ENCODE data around the gene SIM1. TPM values are rescaled to one million over a fixed set of nuclear protein-coding genes. Genes with fewer than 3 reads are reported as not detected.

The SIM1 gene
- total and polyA plus RNA-seq, 7 experiments from 2014 or later = not detected

DNA sequence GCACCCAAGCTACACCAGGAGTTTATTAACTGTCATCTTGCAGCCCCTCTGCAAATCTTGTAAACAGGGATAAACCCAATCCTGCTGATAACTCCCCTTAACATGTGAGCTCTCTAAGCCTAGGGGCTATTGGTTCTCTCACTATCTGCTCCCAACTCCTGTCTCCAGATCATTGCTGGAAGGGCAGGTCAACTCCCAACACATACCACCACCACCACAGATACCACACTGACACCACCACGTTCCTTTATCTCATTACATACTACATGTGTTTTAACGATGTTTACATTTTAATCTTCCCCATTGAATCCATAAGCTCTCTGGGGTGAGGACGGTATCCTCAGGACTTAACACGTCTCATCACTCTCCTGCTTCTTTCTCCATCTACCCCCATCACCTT lies 51.8 kb downstream of the SIM1 start:
- ATAC-seq (no peak), DNase-seq (no peak)
- Mint-ChIP-seq H3K4me3 (no peak overlapping the region), H3K36me3 (no peaks in the 10 kb centered on the region), H3K9me3 (peaks cover 0 to 7% (median 0%) of the 10 kb centered on the region in 11 donors), H3K4me1 (no peaks in the 10 kb centered on the region), H3K27ac (no peak overlapping the region), H3K27me3 (peaks cover 6 to 31% (median 25%) of the 10 kb centered on the region in 5 donors)
- intact Hi-C loops (cut with micrococcal nuclease) = no loop called here
- Histone ChIP-seq H3K4me1 (ENCODE audit: control insufficient read depth in 2 of 2, insufficient read depth in 2 of 2, low read length in 2 of 2) (no peaks in the 10 kb centered on the region), H3K9me3 (ENCODE audit: control insufficient read depth in 2 of 3, low read length in 3 of 3) (no peaks in the 10 kb centered on the region), H3K36me3 (ENCODE audit: control insufficient read depth in 2 of 3, insufficient read depth in 3 of 3, low read length in 3 of 3) (no peaks in the 10 kb centered on the region), H3K4me3 (ENCODE audit: low read length) (no peak overlapping the region), H3K27ac (ENCODE audit: low read depth, low read length) (no peak overlapping the region), H3K27me3 (ENCODE audit: control insufficient read depth in 2 of 2, insufficient read depth in 2 of 2, low read length in 2 of 2) (no peaks in the 10 kb centered on the region)
- POLR2A ChIA-PET = no interaction called here
- CTCF ChIA-PET = no interaction called here

DNA sequence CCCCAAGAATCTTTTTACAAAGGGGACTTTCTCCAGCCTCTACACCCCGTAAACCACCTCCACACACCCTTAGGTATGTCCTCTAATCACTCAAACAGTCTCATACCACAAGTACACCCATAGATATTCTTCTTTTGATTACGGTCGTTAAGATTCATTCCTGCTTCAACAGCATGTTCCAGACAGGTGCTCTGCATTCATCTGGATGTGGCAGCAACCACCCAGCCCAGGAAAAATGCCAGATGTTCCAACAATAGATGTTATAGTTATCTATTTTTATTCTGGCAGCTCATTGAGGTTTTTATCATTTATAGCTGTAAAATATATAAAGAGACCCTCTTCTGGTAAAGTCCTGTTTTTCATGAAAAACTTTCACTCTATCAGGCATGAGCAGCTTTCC lies 60.7 kb downstream of the SIM1 start:
- Histone ChIP-seq H3K27ac (ENCODE audit: low read depth, low read length) (no peak overlapping the region), H3K4me3 (ENCODE audit: low read length) (no peak overlapping the region), H3K27me3 (ENCODE audit: control insufficient read depth in 2 of 2, insufficient read depth in 2 of 2, low read length in 2 of 2) (no peaks in the 10 kb centered on the region), H3K4me1 (ENCODE audit: control insufficient read depth in 2 of 2, insufficient read depth in 2 of 2, low read length in 2 of 2) (no peaks in the 10 kb centered on the region), H3K9me3 (ENCODE audit: control insufficient read depth in 2 of 3, low read length in 3 of 3) (no peaks in the 10 kb centered on the region), H3K36me3 (ENCODE audit: control insufficient read depth in 2 of 3, insufficient read depth in 3 of 3, low read length in 3 of 3) (no peaks in the 10 kb centered on the region)
- ChIA-PET CTCF (no interaction called here), POLR2A (no interaction called here)
- Mint-ChIP-seq H3K9me3 (no peaks in the 10 kb centered on the region), H3K36me3 (no peaks in the 10 kb centered on the region), H3K4me1 (no peaks in the 10 kb centered on the region), H3K27me3 (peaks cover 0 to 8% (median 3%) of the 10 kb centered on the region in 5 donors), H3K4me3 (no peak overlapping the region), H3K27ac (no peak overlapping the region)
- intact Hi-C loops (cut with micrococcal nuclease) = no loop called here
- DNase-seq (no peak), ATAC-seq (no peak)

DNA sequence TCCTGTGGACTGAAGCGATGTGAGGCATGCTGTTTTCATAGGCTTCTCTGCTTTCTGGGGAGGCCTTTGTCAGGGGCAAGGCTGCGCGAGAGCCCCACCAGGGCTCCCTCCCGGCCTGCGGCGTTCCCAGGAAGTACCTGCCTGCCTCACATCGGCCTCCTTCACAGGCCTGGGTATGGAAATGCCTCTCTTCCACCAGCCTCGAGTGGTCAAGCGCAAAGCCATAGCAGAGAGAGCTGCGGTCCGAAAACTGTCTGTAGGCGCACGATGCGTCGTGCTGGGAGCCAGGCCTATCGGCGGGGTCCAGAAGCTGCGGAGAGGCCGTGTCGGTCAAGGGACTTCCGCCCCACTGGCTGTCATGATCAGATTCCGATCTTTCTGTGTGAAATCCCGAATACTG lies 71.2 kb downstream of the SIM1 start:
- Histone ChIP-seq H3K27ac (ENCODE audit: low read depth, low read length) (no peak overlapping the region), H3K36me3 (ENCODE audit: control insufficient read depth in 2 of 3, insufficient read depth in 3 of 3, low read length in 3 of 3) (no peaks in the 10 kb centered on the region), H3K27me3 (ENCODE audit: control insufficient read depth in 2 of 2, insufficient read depth in 2 of 2, low read length in 2 of 2) (no peaks in the 10 kb centered on the region), H3K4me1 (ENCODE audit: control insufficient read depth in 2 of 2, insufficient read depth in 2 of 2, low read length in 2 of 2) (no peaks in the 10 kb centered on the region), H3K9me3 (ENCODE audit: control insufficient read depth in 2 of 3, low read length in 3 of 3) (no peaks in the 10 kb centered on the region), H3K4me3 (ENCODE audit: low read length) (no peak overlapping the region)
- Mint-ChIP-seq H3K27me3 (peaks cover 2 to 20% (median 5%) of the 10 kb centered on the region in 5 donors), H3K9me3 (no peaks in the 10 kb centered on the region), H3K4me3 (no peak overlapping the region), H3K27ac (no peak overlapping the region), H3K4me1 (no peaks in the 10 kb centered on the region), H3K36me3 (no peaks in the 10 kb centered on the region)
- CTCF ChIA-PET = no interaction called here
- POLR2A ChIA-PET = no interaction called here
- intact Hi-C loops (cut with micrococcal nuclease) = no loop called here
- ATAC-seq (no peak), DNase-seq (no peak)

DNA sequence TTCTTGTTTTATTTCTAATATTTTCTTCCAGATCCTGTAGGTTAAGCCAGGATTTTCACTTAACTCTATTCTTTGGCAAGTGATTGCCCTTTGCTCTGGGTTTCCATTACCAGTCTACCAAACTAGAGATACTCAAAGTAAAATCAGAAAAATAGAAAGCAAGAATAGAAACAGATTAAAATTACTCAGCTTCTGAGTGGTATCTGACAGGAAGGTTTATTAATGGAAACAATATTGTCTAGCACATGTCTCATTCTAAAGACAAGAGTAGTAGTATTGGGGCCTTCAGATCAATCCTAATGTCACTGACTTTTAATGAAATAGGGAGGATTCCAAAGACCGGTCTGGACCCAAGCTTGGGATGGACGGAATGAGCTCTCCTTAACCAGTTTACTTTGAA lies 72.3 kb downstream of the SIM1 start:
- H3K4me3 ChIP-seq (ENCODE audit: low read length) = no peak overlapping the region
- no peaks in the 10 kb centered on the region for H3K27me3 ChIP-seq (ENCODE audit: control insufficient read depth in 2 of 2, insufficient read depth in 2 of 2, low read length in 2 of 2)
- Mint-ChIP-seq H3K9me3 (no peaks in the 10 kb centered on the region), H3K36me3 (no peaks in the 10 kb centered on the region), H3K27ac (no peak overlapping the region), H3K4me1 (no peaks in the 10 kb centered on the region), H3K27me3 (peaks cover 0 to 20% (median 5%) of the 10 kb centered on the region in 5 donors), H3K4me3 (no peak overlapping the region)
- H3K9me3 ChIP-seq (ENCODE audit: control insufficient read depth in 2 of 3, low read length in 3 of 3) = no peaks in the 10 kb centered on the region
- no peaks in the 10 kb centered on the region for H3K36me3 ChIP-seq (ENCODE audit: control insufficient read depth in 2 of 3, insufficient read depth in 3 of 3, low read length in 3 of 3)
- ChIA-PET CTCF (no interaction called here), POLR2A (no interaction called here)
- no peak overlapping the region for H3K27ac ChIP-seq (ENCODE audit: low read depth, low read length)
- ATAC-seq = no peak
- no peak for DNase-seq
- no peaks in the 10 kb centered on the region for H3K4me1 ChIP-seq (ENCODE audit: control insufficient read depth in 2 of 2, insufficient read depth in 2 of 2, low read length in 2 of 2)
- intact Hi-C loops (cut with micrococcal nuclease) = no loop called here

DNA sequence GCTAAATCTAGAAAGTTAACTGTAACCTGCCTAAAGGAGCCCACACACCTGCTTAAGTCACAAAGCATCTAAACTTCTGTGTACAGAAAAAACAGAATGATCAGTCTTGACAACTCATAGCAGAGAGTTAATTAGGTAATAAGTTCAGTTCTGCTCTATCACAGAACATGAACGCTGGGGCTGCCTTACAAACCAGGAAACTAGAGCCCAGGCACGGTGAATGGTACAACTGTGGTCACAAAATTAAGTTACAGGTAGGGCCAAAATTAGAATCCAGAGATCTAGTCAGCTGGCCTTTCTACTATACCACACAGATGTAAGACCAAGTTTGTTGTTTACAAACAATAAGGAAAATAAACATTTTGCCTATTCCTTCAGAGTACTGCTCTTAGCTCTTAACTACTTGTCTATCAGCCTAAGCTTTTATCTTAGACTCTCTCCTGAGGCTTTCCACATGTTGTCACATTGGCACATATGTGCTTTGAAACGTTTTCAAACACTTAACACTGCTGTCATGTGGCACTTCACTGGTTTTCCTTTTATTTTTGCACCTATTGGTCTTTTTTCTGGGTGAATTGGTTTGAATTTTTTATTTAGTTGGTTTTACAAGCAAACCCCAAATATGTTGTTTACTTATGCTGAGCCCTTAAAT lies 75.7 kb downstream of the SIM1 start:
- Histone ChIP-seq H3K4me3 (ENCODE audit: low read length) (no peak overlapping the region), H3K4me1 (ENCODE audit: control insufficient read depth in 2 of 2, insufficient read depth in 2 of 2, low read length in 2 of 2) (no peaks in the 10 kb centered on the region), H3K36me3 (ENCODE audit: control insufficient read depth in 2 of 3, insufficient read depth in 3 of 3, low read length in 3 of 3) (no peaks in the 10 kb centered on the region), H3K27ac (ENCODE audit: low read depth, low read length) (no peak overlapping the region), H3K27me3 (ENCODE audit: control insufficient read depth in 2 of 2, insufficient read depth in 2 of 2, low read length in 2 of 2) (no peaks in the 10 kb centered on the region), H3K9me3 (ENCODE audit: control insufficient read depth in 2 of 3, low read length in 3 of 3) (no peaks in the 10 kb centered on the region)
- H3K4me3 Mint-ChIP-seq = no peak overlapping the region
- no peaks in the 10 kb centered on the region for H3K9me3 Mint-ChIP-seq
- ATAC-seq (no peak), DNase-seq (no peak)
- H3K27me3 Mint-ChIP-seq = peaks cover 0 to 11% (median 6%) of the 10 kb centered on the region in 5 donors
- H3K27ac Mint-ChIP-seq = no peak overlapping the region
- no peaks in the 10 kb centered on the region for H3K4me1 Mint-ChIP-seq
- H3K36me3 Mint-ChIP-seq = no peaks in the 10 kb centered on the region
- ChIA-PET CTCF (no interaction called here), POLR2A (no interaction called here)
- intact Hi-C loops (cut with micrococcal nuclease) = no loop called here

DNA sequence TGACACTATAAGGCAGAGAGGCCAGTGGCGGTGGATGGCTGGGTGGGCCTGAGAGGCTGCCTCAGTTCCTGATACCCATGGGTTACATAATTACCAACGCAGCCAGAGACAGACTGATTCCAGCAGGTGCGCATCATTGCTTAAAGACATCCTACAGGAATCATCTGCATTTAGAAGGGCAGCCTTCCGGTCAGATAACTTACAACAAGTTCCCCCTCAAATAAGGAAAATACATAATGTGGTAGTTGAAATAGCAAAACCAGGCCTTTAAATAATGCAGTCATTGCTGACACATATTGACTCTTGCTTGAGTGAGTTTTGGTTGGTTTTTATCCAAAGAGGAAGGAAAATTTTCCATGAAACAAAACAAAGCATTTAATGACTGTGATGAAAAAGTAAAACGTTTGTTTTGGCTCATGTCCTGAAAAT lies 81.9 kb downstream of the SIM1 start:
- Histone ChIP-seq H3K4me3 (ENCODE audit: low read length) (no peak overlapping the region), H3K27ac (ENCODE audit: low read depth, low read length) (no peak overlapping the region), H3K4me1 (ENCODE audit: control insufficient read depth in 2 of 2, insufficient read depth in 2 of 2, low read length in 2 of 2) (no peaks in the 10 kb centered on the region), H3K27me3 (ENCODE audit: control insufficient read depth in 2 of 2, insufficient read depth in 2 of 2, low read length in 2 of 2) (no peaks in the 10 kb centered on the region), H3K36me3 (ENCODE audit: control insufficient read depth in 2 of 3, insufficient read depth in 3 of 3, low read length in 3 of 3) (no peaks in the 10 kb centered on the region), H3K9me3 (ENCODE audit: control insufficient read depth in 2 of 3, low read length in 3 of 3) (no peaks in the 10 kb centered on the region)
- intact Hi-C loops (cut with micrococcal nuclease) = no loop called here
- DNase-seq (no peak), ATAC-seq (no peak)
- H3K4me3 Mint-ChIP-seq = no peak overlapping the region
- H3K9me3 Mint-ChIP-seq = no peaks in the 10 kb centered on the region
- H3K27me3 Mint-ChIP-seq = peaks cover 0 to 6% (median 0%) of the 10 kb centered on the region in 5 donors
- no peaks in the 10 kb centered on the region for H3K36me3 Mint-ChIP-seq
- POLR2A ChIA-PET = no interaction called here
- no peaks in the 10 kb centered on the region for H3K4me1 Mint-ChIP-seq
- H3K27ac Mint-ChIP-seq = no peak overlapping the region
- CTCF ChIA-PET = no interaction called here

DNA sequence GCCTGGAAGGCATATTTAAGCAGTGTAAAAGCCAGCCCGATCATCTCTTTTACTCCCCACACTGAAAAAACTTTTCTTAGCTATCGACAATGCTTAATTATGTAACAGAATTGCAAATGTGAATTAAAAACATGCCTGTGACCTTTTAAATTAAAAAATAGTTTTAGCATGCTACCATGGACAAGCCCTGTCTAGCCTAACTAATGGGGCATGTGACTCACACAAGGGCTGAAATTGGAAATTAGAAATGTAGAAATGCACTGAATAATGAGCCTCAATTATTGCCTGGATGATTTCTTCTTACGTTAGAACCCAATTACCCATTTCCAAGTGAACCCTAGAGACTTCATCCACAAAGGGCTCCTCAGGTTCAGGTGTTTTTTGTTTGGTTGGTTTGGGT lies 82.7 kb downstream of the SIM1 start:
- ATAC-seq = no peak
- Mint-ChIP-seq H3K4me1 (no peaks in the 10 kb centered on the region), H3K27ac (no peak overlapping the region), H3K27me3 (peaks cover 0 to 6% (median 0%) of the 10 kb centered on the region in 5 donors), H3K9me3 (no peaks in the 10 kb centered on the region), H3K36me3 (no peaks in the 10 kb centered on the region), H3K4me3 (no peak overlapping the region)
- Histone ChIP-seq H3K9me3 (ENCODE audit: control insufficient read depth in 2 of 3, low read length in 3 of 3) (no peaks in the 10 kb centered on the region), H3K27me3 (ENCODE audit: control insufficient read depth in 2 of 2, insufficient read depth in 2 of 2, low read length in 2 of 2) (no peaks in the 10 kb centered on the region), H3K4me3 (ENCODE audit: low read length) (no peak overlapping the region), H3K27ac (ENCODE audit: low read depth, low read length) (no peak overlapping the region), H3K4me1 (ENCODE audit: control insufficient read depth in 2 of 2, insufficient read depth in 2 of 2, low read length in 2 of 2) (no peaks in the 10 kb centered on the region), H3K36me3 (ENCODE audit: control insufficient read depth in 2 of 3, insufficient read depth in 3 of 3, low read length in 3 of 3) (no peaks in the 10 kb centered on the region)
- intact Hi-C loops (cut with micrococcal nuclease) = no loop called here
- ChIA-PET CTCF (no interaction called here), POLR2A (no interaction called here)
- no peak for DNase-seq

Measured in naive thymus-derived CD4-positive, alpha-beta T cell (primary cell).